Measurements from ENCODE around the gene GNAI2.
A peak's percentile ranks its signal among the peaks of the same experiment; 100 is the strongest.
"Not testable (repeated sequence)": the region's sequence is repeated elsewhere in the genome, so short reads cannot be mapped to it uniquely, and the experiment has no call there.

The GNAI2 gene

DNA sequence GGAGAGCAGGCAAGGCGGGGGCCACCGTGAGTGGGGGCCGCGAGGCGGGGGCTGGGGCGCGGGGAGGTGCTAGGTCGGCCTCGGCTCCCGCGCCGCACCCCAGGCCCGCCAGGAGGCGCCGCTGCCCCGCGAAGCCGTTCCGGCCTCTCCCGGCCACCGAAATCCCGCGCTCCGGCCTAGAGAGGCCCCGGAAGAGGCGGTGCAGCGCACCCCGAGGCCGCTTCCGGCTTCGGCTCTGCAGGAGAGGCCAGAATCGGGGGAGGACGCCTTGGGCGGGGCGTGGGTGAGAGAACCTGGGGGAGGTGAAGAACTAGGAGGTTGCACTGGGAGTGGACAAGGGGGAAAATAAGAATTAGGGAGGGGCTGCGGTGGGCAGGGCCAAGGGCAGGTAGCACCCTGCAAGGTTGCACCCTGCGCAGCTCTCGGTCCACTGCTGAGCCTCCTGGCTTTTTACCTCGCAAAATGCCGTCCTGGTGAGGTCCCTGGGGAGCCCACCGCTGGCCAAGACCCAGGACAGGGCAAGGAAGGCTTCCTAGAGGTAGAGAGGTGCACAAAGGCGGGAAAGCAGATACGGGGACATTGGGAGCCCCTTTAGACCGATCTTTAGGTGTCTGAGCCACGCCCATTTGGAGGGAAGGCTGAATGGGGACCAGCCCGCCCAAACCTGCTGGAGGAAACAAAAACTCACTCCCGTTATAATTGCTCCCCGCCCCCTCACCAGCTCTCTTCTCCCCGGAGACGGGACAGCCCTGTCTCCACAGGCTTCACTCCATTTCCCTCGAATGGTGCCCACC is 8.4 kb upstream of the GNAI2 start:
- Histone ChIP-seq H3K27ac (ENCODE audit: low read depth, low read length) (no peak overlapping the region), H3K4me3 (ENCODE audit: low read depth, low read length) (peak overlapping the region; percentile 82)

DNA sequence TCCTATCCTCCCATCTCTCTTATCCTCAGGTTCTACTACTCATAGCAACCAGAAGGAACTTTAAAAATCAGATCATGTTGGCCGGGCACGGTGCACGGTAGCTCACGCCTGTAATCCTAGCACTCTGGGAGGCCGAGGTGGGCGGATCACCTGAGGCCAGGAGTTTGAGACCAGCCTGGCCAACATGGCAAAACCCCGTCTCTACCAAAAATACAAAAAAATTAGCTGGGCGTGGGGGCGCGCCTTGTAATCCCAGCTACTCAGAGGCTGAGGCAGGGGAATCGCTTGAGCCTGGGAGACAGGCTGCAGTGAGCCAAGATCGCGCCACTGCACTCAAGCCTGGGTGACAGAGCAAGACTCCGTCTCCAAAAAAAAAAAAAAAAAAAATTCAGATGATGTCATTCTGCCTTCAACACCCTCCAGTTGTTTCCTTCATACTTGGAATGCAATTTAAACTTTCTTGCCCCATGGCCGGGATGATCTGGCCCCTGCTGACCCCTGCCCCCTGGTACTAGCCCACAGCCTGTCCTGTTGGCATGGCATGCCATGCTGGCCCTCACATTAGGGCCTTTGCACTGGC is 7.7 kb upstream of the GNAI2 start:
- peak overlapping the region; percentile 60 for H2AFZ ChIP-seq (ENCODE audit: low read length, unreplicated experiment)
- not testable (repeated sequence) for H3K27ac ChIP-seq (ENCODE audit: low read depth, low read length); H3K36me3 ChIP-seq (ENCODE audit: insufficient read depth, low read length); H3K27me3 ChIP-seq (ENCODE audit: insufficient read depth, low read length); H3K79me2 ChIP-seq (ENCODE audit: control insufficient read depth, insufficient read depth, low read length, unreplicated experiment)
- peaks cover 14% of the 10 kb centered on the region for H3K4me1 ChIP-seq (ENCODE audit: control insufficient read depth, insufficient read depth, low read length, unreplicated experiment)
- peak overlapping the region; percentile 82 for H3K4me3 ChIP-seq (ENCODE audit: low read depth, low read length)

More for the DNA sequence above, 8.4 kb upstream of the GNAI2 start:
- Histone ChIP-seq H3K27me3 (ENCODE audit: insufficient read depth, low read length) (peaks cover 4% of the 10 kb centered on the region; the same call in 1 of the 2 replicates), H3K36me3 (ENCODE audit: insufficient read depth, low read length) (no peaks in the 10 kb centered on the region), H2AFZ (ENCODE audit: low read length, unreplicated experiment) (peak overlapping the region; percentile 70), H3K4me1 (ENCODE audit: control insufficient read depth, insufficient read depth, low read length, unreplicated experiment) (peaks cover 14% of the 10 kb centered on the region), H3K79me2 (ENCODE audit: control insufficient read depth, insufficient read depth, low read length, unreplicated experiment) (no peaks in the 10 kb centered on the region)

DNA sequence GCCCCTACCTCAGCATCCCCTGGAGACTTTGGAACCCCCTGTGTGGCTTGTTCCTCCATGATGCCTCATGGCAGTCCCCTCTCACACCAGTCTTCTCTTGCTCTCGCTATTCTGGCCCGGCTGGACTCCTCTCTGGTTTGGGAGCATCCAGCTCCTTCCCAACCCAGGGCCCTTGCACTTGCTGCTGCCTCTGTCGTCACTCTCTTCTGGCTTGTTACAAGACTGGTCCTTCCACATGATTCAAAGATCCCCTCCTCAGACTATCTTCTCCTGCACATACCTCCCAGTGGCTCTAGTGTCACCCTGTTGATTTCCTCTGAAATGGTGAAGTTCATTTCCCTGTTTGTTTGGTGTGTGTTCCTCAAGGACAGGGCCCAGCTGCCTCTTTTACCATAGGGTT is 6.5 kb upstream of the GNAI2 start:
- peaks cover 14% of the 10 kb centered on the region for H3K4me1 ChIP-seq (ENCODE audit: control insufficient read depth, insufficient read depth, low read length, unreplicated experiment)
- no peaks in the 10 kb centered on the region for H3K79me2 ChIP-seq (ENCODE audit: control insufficient read depth, insufficient read depth, low read length, unreplicated experiment)
- no peak overlapping the region for H3K4me3 ChIP-seq (ENCODE audit: low read depth, low read length)
- H3K36me3 ChIP-seq (ENCODE audit: insufficient read depth, low read length), result no peaks in the 10 kb centered on the region
- H2AFZ ChIP-seq (ENCODE audit: low read length, unreplicated experiment), result no peak overlapping the region
- peaks cover 3% of the 10 kb centered on the region; the same call in 1 of the 2 replicates for H3K27me3 ChIP-seq (ENCODE audit: insufficient read depth, low read length)
- H3K27ac ChIP-seq (ENCODE audit: low read depth, low read length), result no peak overlapping the region

DNA sequence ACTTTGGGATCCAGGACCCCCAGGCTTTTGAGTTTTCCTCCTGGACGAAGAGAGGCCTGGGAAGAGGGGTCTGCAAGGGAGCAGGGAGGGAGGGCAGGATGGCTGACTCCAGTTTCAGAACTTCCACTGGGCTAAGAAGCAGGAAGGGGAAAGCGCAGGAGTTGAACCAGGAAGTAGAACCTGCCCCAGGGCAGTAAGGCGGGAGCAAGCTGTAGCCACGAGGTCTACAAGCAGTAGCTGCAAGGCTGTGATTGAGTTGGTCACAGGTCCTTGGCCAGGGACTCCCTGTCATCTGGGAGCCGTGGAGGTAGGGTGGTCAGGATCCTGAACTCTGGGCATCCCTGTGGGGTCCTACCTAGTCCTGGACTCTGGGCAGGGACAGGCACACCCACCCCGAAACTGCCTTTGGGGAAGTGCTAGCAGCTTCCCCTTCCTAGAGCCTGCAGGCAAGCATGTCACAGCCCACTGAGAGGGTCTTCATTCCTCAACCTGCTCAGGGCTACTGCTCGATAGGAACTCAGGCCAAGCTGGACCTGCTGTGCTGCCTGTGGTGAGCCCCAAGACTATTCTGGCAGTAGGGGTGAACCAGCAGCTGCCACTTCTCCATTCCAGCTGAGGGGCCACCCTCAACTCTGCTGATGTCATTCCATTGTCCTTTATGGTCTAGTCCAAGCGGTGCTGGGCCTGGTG is 5.8 kb upstream of the GNAI2 start:
- H3K27ac ChIP-seq (ENCODE audit: low read depth, low read length), result no peak overlapping the region
- peaks cover 14% of the 10 kb centered on the region for H3K4me1 ChIP-seq (ENCODE audit: control insufficient read depth, insufficient read depth, low read length, unreplicated experiment)
- no peak overlapping the region for H2AFZ ChIP-seq (ENCODE audit: low read length, unreplicated experiment)
- no peaks in the 10 kb centered on the region for H3K27me3 ChIP-seq (ENCODE audit: insufficient read depth, low read length)
- H3K79me2 ChIP-seq (ENCODE audit: control insufficient read depth, insufficient read depth, low read length, unreplicated experiment), result no peaks in the 10 kb centered on the region
- H3K4me3 ChIP-seq (ENCODE audit: low read depth, low read length), result no peak overlapping the region
- no peaks in the 10 kb centered on the region for H3K36me3 ChIP-seq (ENCODE audit: insufficient read depth, low read length)

DNA sequence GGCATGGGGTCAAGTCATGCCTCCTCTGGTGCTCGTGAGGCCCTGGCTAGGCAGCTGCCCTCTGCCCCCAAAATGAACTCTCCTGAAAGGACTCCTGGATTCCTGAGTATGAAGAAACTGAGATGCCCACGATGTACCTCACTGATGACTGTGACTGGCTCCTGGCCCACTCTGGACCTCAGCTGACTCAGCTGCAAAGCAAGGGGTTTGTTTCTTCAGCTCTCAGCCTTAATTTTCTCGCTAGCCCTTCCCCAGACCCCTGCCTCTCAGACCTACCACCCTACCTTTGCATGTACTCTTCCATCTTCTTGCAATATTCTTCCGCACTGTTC is 5.2 kb upstream of the GNAI2 start:
- H3K4me1 ChIP-seq (ENCODE audit: control insufficient read depth, insufficient read depth, low read length, unreplicated experiment), result peaks cover 14% of the 10 kb centered on the region
- H3K36me3 ChIP-seq (ENCODE audit: insufficient read depth, low read length), result no peaks in the 10 kb centered on the region
- H3K79me2 ChIP-seq (ENCODE audit: control insufficient read depth, insufficient read depth, low read length, unreplicated experiment), result no peaks in the 10 kb centered on the region
- no peak overlapping the region for H3K4me3 ChIP-seq (ENCODE audit: low read depth, low read length)
- no peak overlapping the region for H2AFZ ChIP-seq (ENCODE audit: low read length, unreplicated experiment)
- no peak overlapping the region for H3K27ac ChIP-seq (ENCODE audit: low read depth, low read length)
- H3K27me3 ChIP-seq (ENCODE audit: insufficient read depth, low read length), result no peaks in the 10 kb centered on the region

DNA sequence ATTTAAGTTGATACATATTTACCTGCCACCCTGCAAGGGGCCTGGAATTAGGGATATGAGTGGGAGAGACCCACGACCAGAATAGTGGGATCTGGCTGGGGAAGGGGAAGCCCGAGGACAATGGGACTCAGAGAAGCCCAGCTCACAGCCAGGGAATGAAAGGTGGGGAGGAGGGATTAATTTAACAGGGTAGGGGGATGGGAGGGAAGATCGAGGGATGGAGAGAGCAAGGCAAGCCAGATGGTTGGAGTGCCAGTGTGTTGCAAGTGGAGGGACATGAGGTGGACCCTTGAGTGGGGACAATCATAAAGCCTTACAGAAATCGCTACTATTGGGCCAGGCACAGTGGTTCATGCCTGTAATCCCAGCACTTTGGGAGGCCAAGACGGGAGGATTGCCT is 4.4 kb upstream of the GNAI2 start:
- Histone ChIP-seq H3K36me3 (ENCODE audit: insufficient read depth, low read length) (no peaks in the 10 kb centered on the region), H2AFZ (ENCODE audit: low read length, unreplicated experiment) (no peak overlapping the region), H3K79me2 (ENCODE audit: control insufficient read depth, insufficient read depth, low read length, unreplicated experiment) (peaks cover 6% of the 10 kb centered on the region), H3K27me3 (ENCODE audit: insufficient read depth, low read length) (no peaks in the 10 kb centered on the region), H3K4me3 (ENCODE audit: low read depth, low read length) (no peak overlapping the region), H3K27ac (ENCODE audit: low read depth, low read length) (no peak overlapping the region), H3K4me1 (ENCODE audit: control insufficient read depth, insufficient read depth, low read length, unreplicated experiment) (peaks cover 14% of the 10 kb centered on the region)

DNA sequence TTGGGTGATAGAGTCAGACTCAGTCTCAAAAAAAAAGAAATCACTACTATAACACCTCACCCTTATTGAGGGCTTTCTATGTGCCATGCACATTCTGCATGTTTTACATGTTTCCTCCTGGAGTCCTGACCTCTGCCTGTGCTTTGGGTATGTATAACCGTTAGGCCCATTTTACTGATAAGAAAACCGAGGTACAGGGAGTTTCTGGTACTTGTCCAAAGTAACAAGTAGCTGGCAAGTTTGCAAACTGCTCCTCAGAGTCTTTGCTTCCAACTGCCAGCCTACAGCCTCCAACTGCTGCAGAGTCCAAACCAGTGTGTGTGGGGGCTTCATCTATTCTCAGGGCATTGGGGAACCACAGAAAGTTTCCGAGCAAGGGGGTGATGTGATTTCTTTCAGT is 3.7 kb upstream of the GNAI2 start:
- Histone ChIP-seq H2AFZ (ENCODE audit: low read length, unreplicated experiment) (no peak overlapping the region), H3K27ac (ENCODE audit: low read depth, low read length) (no peak overlapping the region), H3K36me3 (ENCODE audit: insufficient read depth, low read length) (no peaks in the 10 kb centered on the region), H3K79me2 (ENCODE audit: control insufficient read depth, insufficient read depth, low read length, unreplicated experiment) (peaks cover 13% of the 10 kb centered on the region), H3K27me3 (ENCODE audit: insufficient read depth, low read length) (no peaks in the 10 kb centered on the region), H3K4me3 (ENCODE audit: low read depth, low read length) (no peak overlapping the region), H3K4me1 (ENCODE audit: control insufficient read depth, insufficient read depth, low read length, unreplicated experiment) (peaks cover 14% of the 10 kb centered on the region)

DNA sequence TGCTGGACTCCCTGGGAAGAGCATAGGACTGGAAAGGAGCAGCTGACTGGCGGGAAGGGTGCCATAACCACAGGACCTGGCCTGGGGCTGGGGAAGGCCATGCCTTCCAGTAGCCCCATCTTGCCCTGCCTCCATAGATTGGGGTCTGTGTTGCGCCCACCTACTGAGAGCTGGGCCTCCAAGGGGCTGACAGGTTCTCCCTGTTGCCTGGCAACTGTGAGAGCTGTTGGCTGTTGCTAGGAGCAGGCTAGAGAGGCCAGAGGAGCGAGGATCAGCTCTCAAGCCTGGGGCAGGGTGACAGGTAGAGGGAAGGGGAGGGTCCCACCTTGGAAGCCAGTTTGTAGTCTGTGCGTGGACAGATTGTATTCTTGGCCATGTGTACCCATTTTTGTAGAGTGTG is 2.8 kb upstream of the GNAI2 start:
- H3K79me2 ChIP-seq (ENCODE audit: control insufficient read depth, insufficient read depth, low read length, unreplicated experiment), result peaks cover 22% of the 10 kb centered on the region
- H3K36me3 ChIP-seq (ENCODE audit: insufficient read depth, low read length), result no peaks in the 10 kb centered on the region
- no peak overlapping the region for H3K4me3 ChIP-seq (ENCODE audit: low read depth, low read length)
- H2AFZ ChIP-seq (ENCODE audit: low read length, unreplicated experiment), result no peak overlapping the region
- no peak overlapping the region for H3K27ac ChIP-seq (ENCODE audit: low read depth, low read length)
- H3K4me1 ChIP-seq (ENCODE audit: control insufficient read depth, insufficient read depth, low read length, unreplicated experiment), result peaks cover 12% of the 10 kb centered on the region
- H3K27me3 ChIP-seq (ENCODE audit: insufficient read depth, low read length), result no peaks in the 10 kb centered on the region

DNA sequence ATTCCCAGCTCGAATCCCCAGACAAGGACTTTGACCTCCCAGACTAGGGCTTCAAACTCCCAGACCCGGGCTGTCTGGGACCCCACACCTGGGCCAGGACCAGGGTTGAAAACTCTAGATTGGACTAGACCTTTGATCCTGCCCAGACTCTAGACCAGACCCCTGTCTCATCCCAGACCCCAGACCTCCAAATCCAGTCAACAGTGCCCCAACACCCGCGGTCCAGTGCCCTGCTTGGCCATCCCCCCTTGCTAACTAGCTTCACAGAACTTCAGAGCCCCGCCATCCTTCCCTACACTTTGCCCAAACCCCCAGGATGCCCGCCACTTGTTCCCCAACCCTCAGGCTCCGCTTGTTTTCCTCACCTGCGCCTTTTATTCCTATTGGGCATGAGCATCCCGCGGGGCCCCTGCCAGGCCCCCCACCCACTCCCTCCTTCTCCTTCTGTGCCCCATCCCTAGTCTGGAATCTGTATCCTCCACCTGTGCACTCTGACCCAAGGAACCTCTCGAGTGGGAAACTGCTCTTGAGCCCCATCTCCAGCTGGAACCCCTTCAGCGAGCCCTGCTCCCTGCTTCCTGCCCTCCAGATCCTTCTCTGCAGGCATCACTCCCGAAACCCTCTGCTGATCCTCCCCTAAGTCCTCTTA is 604 bp downstream of the GNAI2 start:
- peaks cover 56% of the 10 kb centered on the region for H3K79me2 ChIP-seq (ENCODE audit: control insufficient read depth, insufficient read depth, low read length, unreplicated experiment)
- H3K36me3 ChIP-seq (ENCODE audit: insufficient read depth, low read length), result no peaks in the 10 kb centered on the region
- 0 out of 2 replicates have a peak overlapping the region, but pooled peaks have one; percentile 72 for H3K27ac ChIP-seq (ENCODE audit: low read depth, low read length)
- H3K4me3 ChIP-seq (ENCODE audit: low read depth, low read length), result peak overlapping the region; percentile 91
- H3K4me1 ChIP-seq (ENCODE audit: control insufficient read depth, insufficient read depth, low read length, unreplicated experiment), result peaks cover 29% of the 10 kb centered on the region
- H3K27me3 ChIP-seq (ENCODE audit: insufficient read depth, low read length), result no peaks in the 10 kb centered on the region
- H2AFZ ChIP-seq (ENCODE audit: low read length, unreplicated experiment), result no peak overlapping the region

DNA sequence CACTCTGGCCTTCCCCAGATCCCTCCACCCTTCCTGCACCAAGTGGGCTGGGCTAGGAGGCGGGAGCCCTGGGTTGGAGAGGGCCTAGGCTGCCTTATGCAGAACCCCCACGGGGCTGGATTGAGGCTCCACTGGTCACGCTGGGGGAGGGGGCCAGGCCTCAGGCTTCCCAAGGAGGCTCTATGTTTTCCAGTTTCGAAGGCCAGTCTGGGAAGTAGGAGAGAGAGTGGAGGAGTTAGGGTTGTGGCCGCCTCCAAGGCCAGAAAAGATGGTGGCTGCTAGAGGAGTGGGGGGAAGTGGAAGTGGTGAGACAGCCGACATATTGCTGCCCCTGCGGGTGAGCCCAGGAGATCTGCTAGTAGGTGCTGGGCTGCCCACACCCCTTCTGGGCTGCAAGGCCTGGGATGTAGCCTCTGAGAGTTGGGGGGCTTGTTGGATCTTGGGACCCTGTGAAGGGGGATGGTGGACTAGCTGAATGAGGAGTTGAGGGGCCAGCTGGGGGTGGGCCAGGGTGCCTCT is 1.2 kb downstream of the GNAI2 start:
- H3K79me2 ChIP-seq (ENCODE audit: control insufficient read depth, insufficient read depth, low read length, unreplicated experiment), result peaks cover 61% of the 10 kb centered on the region
- peaks cover 34% of the 10 kb centered on the region for H3K4me1 ChIP-seq (ENCODE audit: control insufficient read depth, insufficient read depth, low read length, unreplicated experiment)
- H2AFZ ChIP-seq (ENCODE audit: low read length, unreplicated experiment), result no peak overlapping the region

More for the DNA sequence above, 1.2 kb downstream of the GNAI2 start:
- no peaks in the 10 kb centered on the region for H3K27me3 ChIP-seq (ENCODE audit: insufficient read depth, low read length)
- no peaks in the 10 kb centered on the region for H3K36me3 ChIP-seq (ENCODE audit: insufficient read depth, low read length)
- H3K27ac ChIP-seq (ENCODE audit: low read depth, low read length), result peak overlapping the region; percentile 72
- peak overlapping the region; percentile 91 for H3K4me3 ChIP-seq (ENCODE audit: low read depth, low read length)

Data from ACC112 (cell line).